Activated gamma-delta T cell treated with Interleukin-2 at 50 U/mL for 16 hours (primary cell): Measurements from ENCODE around the gene SERPINB2.

Experiments used
- DNase-seq: peaks from one replicate; pipeline ENCODE4 v3.0.0-alpha.2; 2020

SERPINB2 gene, protein sequence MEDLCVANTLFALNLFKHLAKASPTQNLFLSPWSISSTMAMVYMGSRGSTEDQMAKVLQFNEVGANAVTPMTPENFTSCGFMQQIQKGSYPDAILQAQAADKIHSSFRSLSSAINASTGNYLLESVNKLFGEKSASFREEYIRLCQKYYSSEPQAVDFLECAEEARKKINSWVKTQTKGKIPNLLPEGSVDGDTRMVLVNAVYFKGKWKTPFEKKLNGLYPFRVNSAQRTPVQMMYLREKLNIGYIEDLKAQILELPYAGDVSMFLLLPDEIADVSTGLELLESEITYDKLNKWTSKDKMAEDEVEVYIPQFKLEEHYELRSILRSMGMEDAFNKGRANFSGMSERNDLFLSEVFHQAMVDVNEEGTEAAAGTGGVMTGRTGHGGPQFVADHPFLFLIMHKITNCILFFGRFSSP

DNA sequence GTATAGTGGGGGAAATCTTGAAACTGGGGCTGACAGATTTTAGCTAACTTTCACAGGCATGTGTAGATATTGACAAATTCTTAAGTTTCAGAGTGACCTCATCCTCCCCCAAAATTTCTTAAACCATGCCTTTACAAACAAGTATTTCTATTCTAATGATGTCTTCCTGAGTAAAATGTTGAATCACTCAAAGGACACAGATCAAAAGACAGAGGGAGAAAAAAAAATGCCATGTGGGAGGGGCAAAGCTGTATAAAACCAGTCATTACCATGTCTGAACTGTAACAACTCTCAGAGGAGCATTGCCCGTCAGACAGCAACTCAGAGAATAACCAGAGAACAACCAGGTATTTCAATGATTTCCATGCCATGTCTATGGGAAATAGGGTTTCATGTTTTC is at the start of gene SERPINB2:
Gene SERPINB2 (plus strand): TSS at position 282 of the 400 bp plus-strand sequence. CDS start 3,740 bp downstream, outside the sequence.
- DNase-seq = no peak

DNA sequence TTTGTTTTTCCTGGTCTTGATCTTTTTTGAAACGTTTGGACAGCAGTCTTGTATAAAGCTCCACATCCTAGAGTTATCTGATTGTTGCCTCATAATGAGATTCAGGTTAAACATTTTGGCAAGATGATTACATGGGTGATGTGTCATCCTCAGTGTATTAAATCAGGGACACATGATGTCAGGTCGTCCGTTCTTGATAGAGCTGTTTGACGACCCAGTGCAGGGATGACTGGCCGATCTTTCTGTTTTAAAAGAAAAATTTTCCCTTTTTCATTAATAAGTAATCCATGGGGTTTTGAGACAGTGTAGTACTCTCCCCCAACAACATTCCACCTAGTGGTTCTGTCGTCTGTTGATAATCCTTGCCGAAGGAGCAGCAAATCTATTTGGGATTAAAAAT is 44.5 kb upstream of the SERPINB2 start:
- DNase-seq = no peak

DNA sequence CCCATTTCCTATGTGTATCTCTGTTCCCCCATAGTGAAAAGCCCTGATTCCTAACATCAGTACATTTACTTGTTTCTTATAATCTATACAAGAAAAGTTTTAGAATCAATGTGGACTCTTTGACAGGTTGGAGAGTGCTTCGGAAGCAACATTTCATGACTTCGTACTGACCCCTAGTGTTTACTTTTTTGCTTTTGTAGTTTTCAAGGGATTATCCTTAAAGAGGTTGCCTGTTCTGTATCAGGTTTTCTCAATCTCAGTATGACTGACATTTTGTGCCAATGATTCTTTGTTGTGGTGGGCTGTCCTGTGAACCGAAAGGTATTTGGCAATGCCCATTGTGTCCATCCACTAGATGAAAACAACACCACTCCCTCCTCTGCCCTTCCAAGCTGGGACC is 43.3 kb upstream of the SERPINB2 start:
- DNase-seq = no peak

DNA sequence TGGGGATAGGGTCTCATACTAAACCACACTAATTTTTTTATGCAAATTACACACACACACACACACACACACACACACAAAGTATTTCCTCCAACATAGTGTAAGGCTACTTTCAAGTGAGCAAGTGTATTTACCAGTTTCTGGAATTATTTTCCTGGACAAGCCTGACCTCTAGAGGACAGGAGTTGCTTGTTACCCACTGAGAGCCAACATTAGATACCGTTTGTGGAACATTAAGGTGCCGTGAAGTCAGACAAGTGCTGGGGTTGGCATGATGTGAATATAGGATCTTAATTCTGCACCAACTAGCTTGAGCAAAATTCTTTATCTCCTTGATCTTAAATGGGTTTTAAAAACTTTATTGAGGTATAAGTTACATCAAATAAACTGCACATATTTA is 39.3 kb upstream of the SERPINB2 start:
- no peak for DNase-seq

DNA sequence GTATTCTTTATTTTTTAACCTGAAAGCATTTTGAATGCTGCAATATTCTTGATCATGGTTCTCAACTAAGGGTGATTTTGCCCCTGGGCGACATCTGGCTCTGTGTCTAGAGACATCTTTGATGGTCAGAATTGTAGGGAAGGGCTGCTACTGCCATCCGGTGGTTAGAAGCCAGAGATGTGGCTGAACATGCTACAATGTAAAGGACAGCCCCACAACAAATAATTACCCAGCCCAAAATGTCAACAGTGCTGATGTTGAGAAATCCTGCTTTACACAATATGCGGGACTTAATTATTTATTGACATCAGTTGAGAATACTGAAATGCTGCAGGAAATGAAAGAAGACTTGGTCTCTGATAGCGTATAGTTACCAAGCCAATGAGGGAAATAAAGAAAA is 37.5 kb upstream of the SERPINB2 start:
- no peak for DNase-seq

DNA sequence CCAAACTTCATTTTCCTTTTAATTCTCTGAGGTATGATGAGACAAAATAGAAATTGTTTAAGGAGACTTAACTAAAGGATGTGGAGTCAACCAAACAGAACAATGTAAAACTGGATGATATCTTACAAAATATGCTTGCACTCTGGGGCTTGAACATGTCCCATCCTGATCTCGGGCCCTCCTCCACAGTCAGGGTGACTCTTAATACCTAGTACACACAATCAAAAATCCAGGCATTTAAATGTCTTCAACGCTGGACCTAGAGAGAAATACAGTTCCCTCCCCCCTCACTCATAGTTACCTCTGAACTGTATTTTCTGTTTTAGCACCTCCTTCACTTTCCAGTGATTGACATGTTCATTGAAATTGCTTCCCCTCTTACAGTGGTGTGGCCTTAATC is 36.9 kb upstream of the SERPINB2 start:
- no peak for DNase-seq

DNA sequence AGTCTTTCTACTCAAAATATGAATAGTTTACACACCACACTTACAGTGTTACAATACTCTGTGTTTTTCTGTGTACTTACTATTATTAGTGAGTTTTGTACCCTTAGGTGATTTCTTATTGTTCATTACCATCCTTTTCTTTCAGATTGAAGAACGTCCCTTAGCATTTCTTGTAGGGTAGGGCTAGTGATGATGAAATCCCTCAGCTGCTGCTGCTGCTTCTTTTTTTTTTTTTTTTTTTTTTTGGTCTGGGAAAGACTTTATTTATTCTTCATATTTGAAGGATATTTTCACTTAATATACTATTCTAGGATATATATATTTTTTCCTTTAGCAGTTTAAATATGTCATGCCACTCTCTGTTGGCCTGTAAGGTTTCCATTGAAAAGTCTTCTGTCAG is 29.0 kb upstream of the SERPINB2 start:
- no peak for DNase-seq

DNA sequence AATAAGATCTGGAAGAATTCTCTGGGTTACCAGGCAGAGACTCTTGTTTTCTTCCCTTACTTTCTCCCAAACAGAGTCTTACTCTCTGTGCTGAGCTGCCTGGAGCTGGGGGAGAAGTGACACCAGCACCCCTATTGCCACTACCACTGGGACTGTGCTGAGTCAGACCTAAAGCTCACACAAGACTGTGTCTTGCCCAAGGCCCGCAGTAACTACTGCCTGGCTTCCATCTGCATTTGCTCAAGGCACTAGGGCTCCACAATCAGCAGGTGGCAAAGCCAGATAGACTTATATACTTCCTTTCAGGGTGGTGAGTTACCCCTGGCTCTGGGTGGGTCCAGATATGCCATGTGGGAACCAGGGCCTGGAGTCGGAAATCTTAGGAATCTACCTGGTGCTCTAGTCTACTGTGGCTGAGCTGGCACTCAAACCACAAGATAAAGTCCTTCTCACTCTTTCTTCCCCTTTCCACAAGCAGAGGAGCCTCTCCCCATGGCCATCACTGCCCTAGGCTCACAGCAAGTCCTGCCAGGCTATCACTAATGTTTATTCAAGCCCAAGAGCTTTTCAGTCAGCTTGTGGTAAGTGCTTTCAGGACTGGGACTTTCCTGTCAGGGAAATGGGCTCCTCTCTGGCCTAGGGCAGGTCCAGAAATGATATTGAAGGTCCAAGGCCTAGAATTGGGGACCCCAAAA is 27.6 kb upstream of the SERPINB2 start:
- no peak for DNase-seq

DNA sequence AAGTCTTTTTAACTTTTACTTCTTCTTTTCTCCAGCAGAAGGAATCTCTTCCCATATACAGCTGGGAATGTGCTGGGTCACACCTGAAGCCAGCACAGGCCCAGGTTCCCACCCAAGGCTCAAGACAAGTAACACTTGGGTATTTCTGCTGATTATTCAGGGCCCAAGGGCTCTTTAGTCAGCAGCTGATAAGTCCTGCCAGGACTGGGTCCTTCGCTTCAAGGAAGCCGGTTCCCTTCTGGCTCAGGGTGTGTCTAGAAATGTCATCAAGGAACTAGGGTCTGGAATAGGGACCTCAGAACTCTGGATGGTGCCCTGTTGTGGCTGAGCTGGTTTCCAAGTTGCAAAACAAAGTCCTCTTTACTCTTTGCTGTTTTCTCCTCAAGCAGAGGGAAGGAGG is 27.0 kb upstream of the SERPINB2 start:
- no peak for DNase-seq

DNA sequence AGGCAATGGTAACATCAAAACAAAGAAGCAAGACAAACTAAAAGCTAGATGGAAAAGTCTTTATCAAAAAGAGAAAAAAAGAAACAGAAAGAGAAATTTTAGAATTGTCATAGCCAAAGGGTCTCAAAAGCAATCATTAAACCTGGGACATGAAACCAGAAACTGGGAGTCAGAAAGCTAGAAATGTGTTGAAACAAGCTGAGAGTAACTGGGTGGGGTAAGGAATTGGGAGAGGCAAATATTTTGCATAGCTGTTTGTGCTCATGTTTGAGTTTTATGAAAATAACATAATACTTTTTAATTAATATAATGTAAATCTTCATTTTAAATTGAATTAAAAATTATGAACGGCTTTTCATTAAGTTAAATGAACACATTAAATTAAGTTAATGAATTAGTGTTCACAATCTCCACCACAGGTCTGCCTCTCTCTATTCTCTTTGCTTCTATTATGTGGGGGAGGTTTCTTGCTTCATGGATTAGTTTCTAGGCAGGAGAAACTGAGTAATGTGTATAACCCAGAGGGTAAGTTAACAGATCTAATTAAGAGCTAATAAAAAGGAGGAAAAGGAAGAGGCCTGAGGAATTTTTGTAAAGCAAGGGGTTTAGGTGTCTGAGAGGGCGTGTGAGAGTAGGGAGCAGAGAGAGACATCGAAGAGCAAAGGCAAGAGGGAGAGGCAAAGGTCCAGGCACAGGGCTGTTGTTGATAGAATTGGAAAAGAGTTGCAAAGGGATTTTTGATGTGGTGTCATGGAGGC is 20.0 kb upstream of the SERPINB2 start:
- no peak for DNase-seq

DNA sequence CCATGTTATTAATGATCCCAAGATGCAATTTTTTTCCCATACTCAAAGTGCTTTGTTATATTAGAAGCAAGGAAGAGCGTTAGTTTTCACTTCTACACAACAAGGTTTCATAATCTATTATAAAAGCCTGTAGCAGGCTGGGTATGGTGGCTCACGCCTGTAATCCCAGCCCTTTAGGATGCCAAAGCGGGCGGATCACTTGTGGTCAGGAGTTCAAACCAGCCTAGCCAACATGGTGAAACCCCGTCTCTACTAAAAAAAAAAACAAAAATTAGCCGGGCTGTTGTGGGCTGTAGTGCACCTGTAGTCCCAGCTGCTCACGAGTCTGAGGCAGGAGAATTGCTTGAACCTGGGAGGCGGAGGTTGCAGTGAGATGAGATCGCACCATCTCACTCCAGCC is 19.0 kb upstream of the SERPINB2 start:
- DNase-seq = no peak

DNA sequence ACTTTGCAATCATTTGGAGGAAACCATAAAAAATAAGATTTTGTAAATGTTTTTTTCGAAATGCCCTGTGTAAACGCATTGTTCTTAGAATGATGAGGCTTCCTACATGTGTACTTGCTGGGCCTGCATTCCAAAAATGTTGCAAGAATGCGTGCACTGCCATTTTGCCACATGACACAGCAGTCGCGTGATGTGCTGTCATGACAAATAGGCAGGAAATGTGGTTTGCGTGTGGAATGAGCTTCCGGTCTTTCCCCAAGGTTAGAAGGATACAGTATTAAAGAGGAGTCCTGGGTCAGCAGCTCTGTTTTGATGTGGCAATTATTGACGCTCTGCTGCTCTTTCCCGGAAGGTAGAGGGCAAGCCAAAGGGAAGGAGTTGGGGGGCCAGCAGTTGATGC is 18.1 kb upstream of the SERPINB2 start:
- no peak for DNase-seq

DNA sequence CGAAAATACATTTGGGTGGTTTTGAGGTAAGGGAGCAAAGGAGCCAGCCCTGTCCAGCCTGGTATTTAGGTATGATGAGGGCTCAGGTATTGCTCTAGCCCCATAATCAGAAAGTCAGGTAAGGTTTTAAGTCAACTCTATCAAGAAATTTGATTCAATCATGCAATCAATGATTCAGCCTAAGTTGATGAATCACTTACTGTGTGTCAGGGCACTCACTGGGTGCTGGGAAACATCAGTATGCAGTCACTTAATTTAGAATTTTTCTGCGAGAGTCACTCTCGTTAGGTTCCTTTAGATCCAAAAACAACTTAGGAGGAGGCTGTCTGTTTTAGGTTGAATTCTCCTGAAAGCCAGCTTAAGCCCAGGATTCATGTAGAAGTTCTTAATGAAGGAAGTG is 17.7 kb upstream of the SERPINB2 start:
- no peak for DNase-seq

DNA sequence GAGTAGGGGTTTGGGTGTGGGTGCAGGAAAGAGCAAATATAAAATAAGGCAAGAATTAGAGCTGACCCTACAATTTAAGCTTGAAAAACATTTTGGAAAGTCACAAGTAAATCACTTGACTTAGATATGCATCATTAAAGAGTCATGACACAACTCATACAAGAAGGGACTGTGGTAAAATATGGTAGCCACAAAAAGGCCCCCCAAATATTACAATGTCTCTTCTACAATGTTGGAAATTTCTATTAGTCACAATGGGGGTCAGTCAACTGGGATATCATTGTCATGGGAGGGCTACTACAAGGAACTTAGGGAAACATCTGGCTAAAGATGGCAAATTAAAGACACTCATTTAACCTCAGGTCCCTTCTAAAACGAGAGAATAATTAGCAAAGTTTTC is 15.7 kb upstream of the SERPINB2 start:
- DNase-seq = no peak

DNA sequence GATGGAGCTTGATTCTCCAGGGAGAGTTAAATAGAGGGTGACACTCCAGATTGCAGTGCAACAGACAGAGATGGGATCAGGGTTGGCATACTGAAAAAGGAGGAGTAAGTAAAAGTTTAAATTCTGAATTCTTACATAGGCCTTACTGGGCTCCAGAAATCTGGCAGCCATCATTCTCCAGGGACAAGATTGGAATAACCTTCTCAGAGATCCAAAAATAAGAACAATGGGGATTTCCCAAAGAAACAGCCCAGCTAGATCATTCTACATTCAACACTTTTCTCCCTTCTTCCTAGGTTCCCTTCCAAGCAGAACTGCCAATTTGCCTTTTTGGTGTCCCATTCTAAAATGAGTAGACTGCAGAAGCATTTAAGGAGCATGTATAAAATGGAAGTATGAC is 14.9 kb upstream of the SERPINB2 start:
- DNase-seq = no peak

DNA sequence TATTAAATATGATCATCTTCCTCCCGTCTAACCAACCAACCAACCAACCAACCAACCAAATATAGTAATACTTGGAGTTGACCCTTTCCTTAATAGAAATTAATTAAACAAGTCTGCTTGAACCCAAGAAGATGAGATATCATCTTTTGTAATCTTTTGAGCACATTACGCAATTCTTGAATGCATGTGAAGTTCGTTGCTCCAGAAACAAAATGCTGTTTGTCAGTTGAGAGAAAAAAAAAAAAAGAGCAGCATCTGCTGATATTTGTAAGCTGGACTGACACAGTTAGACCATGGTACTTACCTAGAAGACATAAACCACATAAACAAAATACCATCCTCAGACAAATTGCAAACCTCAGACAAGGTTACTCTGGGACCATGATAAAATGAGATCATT is 9.2 kb upstream of the SERPINB2 start:
- DNase-seq = no peak

DNA sequence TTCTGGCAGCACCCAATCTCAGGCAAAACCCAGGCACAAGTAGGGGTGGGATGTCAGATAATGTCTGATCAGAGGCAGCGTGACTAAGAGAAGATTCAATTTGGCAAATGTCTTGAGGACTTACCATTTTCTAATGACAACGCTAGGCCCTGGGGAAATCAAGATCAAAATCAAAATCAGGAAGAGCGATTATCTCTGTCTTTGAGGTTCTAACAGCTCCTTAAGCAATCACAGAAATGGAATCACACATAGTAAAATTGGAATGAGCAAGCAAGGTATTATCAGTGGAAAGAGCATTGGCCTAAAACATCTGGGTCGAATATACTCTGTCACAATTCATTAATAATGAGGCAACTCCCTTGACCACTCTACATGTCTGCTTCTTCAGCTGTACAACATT is 8.6 kb upstream of the SERPINB2 start:
- DNase-seq = no peak

DNA sequence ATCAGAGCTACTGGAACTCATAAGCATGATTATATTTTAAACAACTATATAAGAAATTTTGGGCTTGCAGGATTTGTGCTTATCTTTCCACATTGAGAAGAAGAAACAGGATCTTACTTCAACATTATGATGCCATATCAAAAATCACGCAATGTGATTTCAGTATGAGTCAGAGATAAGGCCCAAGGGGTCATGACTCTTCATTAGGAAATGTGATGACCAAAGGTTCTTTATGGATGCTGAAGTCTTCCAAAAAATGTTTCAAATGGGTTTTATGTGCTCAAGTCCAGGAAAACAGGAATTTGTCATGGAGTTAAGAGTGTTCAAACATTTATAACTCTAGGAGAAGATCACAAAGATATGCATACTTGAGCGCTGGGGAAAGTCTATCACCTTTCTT is 7.8 kb upstream of the SERPINB2 start:
- no peak for DNase-seq

DNA sequence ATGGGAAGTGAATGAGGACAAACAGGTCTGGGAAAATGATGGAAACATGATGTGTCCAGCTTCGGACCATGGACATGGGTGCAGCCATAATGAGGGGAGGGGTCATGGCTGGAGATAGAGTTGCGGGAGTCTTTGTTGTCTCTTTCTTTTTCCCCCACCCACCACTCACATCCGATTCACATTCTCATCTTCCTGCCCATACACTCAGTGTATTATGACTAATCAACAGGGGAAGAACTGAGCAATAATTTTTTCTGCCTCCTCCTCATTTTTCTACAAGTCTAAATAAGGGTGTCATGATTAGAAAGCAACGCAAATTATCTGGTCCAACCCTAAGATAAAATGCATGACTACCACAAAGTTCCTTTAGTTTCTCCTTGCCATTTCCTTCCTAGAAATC is 5.7 kb upstream of the SERPINB2 start:
- DNase-seq = no peak

DNA sequence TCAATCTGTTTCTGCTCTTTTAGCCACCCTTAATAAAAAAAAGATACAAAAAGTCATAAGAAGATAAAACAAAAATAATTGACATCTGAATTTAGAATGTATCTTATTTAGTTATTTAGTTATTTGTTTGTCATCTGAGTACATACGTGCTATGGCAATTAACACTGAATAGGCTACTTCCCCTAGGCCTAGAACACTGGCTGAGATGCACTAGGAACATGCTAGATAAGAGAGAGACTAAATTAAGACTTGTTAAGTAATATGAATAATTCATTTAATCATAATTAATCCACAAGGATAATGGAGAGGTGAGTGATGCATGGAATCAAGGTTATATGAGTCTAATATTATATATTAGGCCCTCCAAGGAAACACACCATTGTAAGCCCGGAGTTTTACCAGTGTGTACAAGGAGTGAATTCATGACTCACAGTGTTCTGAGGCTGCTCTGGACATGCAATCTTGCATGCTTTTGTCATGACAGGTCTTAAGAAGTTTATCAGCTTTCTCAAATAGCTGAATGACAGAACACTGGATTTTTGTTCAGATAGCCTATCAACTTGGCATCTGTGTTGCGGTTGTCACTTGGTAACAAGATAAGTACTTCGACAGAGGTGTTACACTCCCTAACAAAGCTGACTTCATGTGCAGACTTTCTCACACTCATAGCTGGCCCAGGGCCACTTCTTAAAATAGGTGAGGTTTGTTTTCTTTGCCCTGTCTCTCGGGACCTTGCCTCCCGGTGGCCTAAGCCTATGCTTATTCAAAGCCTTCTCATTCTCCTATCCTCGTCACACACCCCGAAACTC is 5.0 kb upstream of the SERPINB2 start:
- no peak for DNase-seq

DNA sequence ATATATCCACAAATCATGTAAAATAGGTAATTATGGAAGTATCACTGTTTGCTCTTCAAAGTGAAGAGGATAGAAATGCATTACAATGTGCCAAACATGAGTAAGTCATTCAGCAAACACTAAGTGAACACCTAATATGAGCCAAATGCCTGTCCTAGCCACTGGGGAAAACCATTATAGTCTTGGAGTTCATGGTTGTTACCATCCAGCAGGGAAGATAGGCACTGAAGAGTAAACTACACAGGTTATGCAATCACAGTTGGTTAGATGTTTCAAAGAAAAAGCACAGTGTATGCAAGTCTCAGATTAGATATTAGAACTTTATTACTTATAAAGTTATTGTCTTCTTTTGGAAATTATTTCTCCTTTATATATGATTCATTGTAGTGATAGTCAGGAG is 3.9 kb upstream of the SERPINB2 start:
- no peak for DNase-seq

DNA sequence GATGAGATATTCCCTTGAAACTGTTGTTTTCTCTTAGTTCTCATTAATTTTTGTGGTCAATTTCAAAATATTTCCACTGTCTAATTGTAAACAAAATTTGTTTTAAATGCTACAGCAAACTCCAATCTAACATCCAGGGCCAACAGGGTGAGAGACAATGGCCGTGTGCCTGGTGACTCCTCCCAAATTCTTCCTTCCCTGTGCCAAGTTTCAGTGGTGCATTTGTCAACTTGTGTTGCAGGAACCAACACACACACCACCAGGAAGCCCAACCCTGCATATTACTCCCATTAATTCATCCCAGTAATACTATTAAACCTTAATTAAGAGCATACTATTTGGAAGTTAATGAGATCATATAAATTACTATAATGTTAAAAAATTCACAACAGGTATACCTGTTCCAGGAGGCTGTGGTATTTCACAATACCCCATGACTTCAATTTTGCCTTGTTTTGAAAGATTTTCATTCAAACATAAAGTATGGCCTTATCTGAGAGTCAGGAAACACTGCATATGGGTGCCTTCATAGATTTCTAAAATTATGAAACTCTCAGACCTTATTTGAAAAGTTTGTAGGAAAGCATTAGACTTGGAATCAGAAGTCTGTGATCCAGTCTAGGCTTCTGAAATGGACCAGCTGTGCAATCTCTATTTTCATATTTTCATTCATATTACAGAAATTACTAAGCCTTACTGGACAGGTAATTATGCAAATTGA is 1.1 kb downstream of the SERPINB2 start:
- DNase-seq = no peak
